Gastroesophageal sphincter (tissue), 4 donors: ENCODE results near the gene C2orf76. TPM values are rescaled to one million over a fixed set of nuclear protein-coding genes. Genes with fewer than 3 reads are reported as not detected.

Experiments used
- ATAC-seq: fragments of 150-250 bp; one replicate; pipeline ENCODE4 v1.9.1; 2016; ENCODE audit warnings: mild to moderate bottlenecking, moderate library complexity
- H3K27ac ChIP-seq, 4 donors: fragments of 200-600 bp; sonication (generic) in 3 of 4; 1 replicate in 3 of 4; 2 replicates in 1 of 4; pipeline ENCODE4 v1.5.1; 2016 to 2019
- H3K27me3 ChIP-seq: fragments of 200-600 bp; sonication (generic); one replicate; pipeline ENCODE4 v1.5.1; 2019
- H3K36me3 ChIP-seq, 2 donors: fragments of 200-600 bp; sonication (generic); one replicate each; pipeline ENCODE4 v1.5.1; 2019; ENCODE audit warnings: control low read depth in 1 of 2
- H3K4me1 ChIP-seq, 3 donors: fragments of 200-600 bp; sonication (generic); 1 replicate in 2 of 3; 2 replicates in 1 of 3; pipeline ENCODE4 v1.5.1; 2016 to 2019; ENCODE audit warnings: control low read depth in 2 of 3
- H3K4me3 ChIP-seq, 2 donors: fragments of 200-600 bp; sonication (generic); one replicate each; pipeline ENCODE4 v1.5.1; 2019; ENCODE audit warnings: mild to moderate bottlenecking in 1 of 2, moderate library complexity in 1 of 2
- H3K9me3 ChIP-seq, 3 donors: fragments of 200-600 bp; sonication (generic); one replicate each; pipeline ENCODE4 v1.5.1; 2017 to 2019; ENCODE audit warnings: control low read depth in 2 of 3
- EP300 ChIP-seq: sonication (generic); formaldehyde crosslinking; IDR thresholded peaks from one replicate; pipeline ENCODE4 v1.6.1; 2017; ENCODE audit warnings: antibody characterized with exemption, mild to moderate bottlenecking
- POLR2A ChIP-seq, 2 donors: fragments of 450-650 bp; IDR thresholded peaks; one replicate each; pipeline ENCODE4 v1.6.1; 2017; ENCODE audit warnings: antibody characterized with exemption in 2 of 2, mild to moderate bottlenecking in 2 of 2, moderate library complexity in 1 of 2
- POLR2AphosphoS5 ChIP-seq: sonication (generic); formaldehyde crosslinking; IDR thresholded peaks from one replicate; pipeline ENCODE4 v1.6.1; 2017; ENCODE audit warnings: antibody characterized with exemption
- WGBS, 2 donors: methylation state at CpG; one replicate each; pipeline ENCODE4 v1.1.5; 2018; ENCODE audit warnings: low coverage in 1 of 2; 5-methylcytosine and 5-hydroxymethylcytosine counted together
- total RNA-seq, 4 donors: library from RNA; depleted of rRNA; stranded (reverse); fragments of >200 nt; gene quantifications; one replicate each; pipeline ENCODE4 v1.1.0, GENCODE V29; 2016
- TF ChIP-seq, protein P1 (sequence below), 4 experiments: fragments of 200-600 bp in 2 of 4; fragments of 450-650 bp in 2 of 4; sonication (generic) in 1 of 4; IDR thresholded peaks; one replicate each; pipeline ENCODE4 v1.5.1; 2017 to 2019; ENCODE audit warnings: antibody characterized with exemption in 4 of 4, mild to moderate bottlenecking in 2 of 4, moderate library complexity in 2 of 4

C2orf76 gene
- total RNA-seq, 4 donors from 2014 or later, result 9.2 to 17.3 (median 11.9) TPM

- H3K4me1 ChIP-seq, result no peaks in the 10 kb centered on the region
- no peak overlapping the region for H3K4me3 ChIP-seq
- 68 to 89% methylated on average over 6 of the region's 6 CpGs for WGBS, 2 donors
- no peak overlapping the region for H3K27ac ChIP-seq
- H3K36me3 ChIP-seq, result peaks cover 0 to 57% of the 10 kb centered on the region in 2 donors
- H3K9me3 ChIP-seq, result no peaks in the 10 kb centered on the region
- H3K27me3 ChIP-seq, result no peaks in the 10 kb centered on the region
- ATAC-seq, result no peak
- TF ChIP-seq, protein P1, sequence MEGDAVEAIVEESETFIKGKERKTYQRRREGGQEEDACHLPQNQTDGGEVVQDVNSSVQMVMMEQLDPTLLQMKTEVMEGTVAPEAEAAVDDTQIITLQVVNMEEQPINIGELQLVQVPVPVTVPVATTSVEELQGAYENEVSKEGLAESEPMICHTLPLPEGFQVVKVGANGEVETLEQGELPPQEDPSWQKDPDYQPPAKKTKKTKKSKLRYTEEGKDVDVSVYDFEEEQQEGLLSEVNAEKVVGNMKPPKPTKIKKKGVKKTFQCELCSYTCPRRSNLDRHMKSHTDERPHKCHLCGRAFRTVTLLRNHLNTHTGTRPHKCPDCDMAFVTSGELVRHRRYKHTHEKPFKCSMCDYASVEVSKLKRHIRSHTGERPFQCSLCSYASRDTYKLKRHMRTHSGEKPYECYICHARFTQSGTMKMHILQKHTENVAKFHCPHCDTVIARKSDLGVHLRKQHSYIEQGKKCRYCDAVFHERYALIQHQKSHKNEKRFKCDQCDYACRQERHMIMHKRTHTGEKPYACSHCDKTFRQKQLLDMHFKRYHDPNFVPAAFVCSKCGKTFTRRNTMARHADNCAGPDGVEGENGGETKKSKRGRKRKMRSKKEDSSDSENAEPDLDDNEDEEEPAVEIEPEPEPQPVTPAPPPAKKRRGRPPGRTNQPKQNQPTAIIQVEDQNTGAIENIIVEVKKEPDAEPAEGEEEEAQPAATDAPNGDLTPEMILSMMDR (IDR thresholded peaks at IDR 0.05), result no peak
- TF ChIP-seq POLR2AphosphoS5, result no peak
- no peak for TF ChIP-seq POLR2A (IDR thresholded peaks at IDR 0.05)
- TF ChIP-seq EP300, result no peak
These were observed 27.6 kb downstream of the C2orf76 start for GRCh38 chr2:119338826-119339561.

- no peak for ATAC-seq
- H3K9me3 ChIP-seq, result no peaks in the 10 kb centered on the region
- WGBS, 2 donors, result 54 to 67% methylated on average over 1 to 2 of the region's 2 CpGs
These were observed 28.4 kb downstream of the C2orf76 start for GRCh38 chr2:119338272-119338671.

GRCh38 chr2:119337749-119338148, 28.9 kb downstream of the C2orf76 start:
- Histone ChIP-seq H3K9me3 (no peaks in the 10 kb centered on the region), H3K4me3 (no peak overlapping the region), H3K4me1 (no peaks in the 10 kb centered on the region), H3K36me3 (peaks cover 0 to 69% of the 10 kb centered on the region in 2 donors), H3K27ac (no peak overlapping the region), H3K27me3 (no peaks in the 10 kb centered on the region)
- WGBS, 2 donors, result 87 to 100% methylated on average over 2 of the region's 2 CpGs
- TF ChIP-seq POLR2A (IDR thresholded peaks at IDR 0.05), result no peak
- TF ChIP-seq POLR2AphosphoS5, result no peak
- no peak for TF ChIP-seq EP300
- TF ChIP-seq, protein P1 (IDR thresholded peaks at IDR 0.05), result no peak
- ATAC-seq, result no peak

More at GRCh38 chr2:119338272-119338671, 28.4 kb downstream of the C2orf76 start:
- H3K4me3 ChIP-seq, result no peak overlapping the region
- TF ChIP-seq EP300 (no peak), POLR2AphosphoS5 (no peak), POLR2A (IDR thresholded peaks at IDR 0.05) (no peak)
- TF ChIP-seq, protein P1 (IDR thresholded peaks at IDR 0.05), result no peak
- no peaks in the 10 kb centered on the region for H3K27me3 ChIP-seq
- H3K36me3 ChIP-seq, result peaks cover 0 to 64% of the 10 kb centered on the region in 2 donors
- H3K27ac ChIP-seq, result no peak overlapping the region
- H3K4me1 ChIP-seq, result no peaks in the 10 kb centered on the region

DNA sequence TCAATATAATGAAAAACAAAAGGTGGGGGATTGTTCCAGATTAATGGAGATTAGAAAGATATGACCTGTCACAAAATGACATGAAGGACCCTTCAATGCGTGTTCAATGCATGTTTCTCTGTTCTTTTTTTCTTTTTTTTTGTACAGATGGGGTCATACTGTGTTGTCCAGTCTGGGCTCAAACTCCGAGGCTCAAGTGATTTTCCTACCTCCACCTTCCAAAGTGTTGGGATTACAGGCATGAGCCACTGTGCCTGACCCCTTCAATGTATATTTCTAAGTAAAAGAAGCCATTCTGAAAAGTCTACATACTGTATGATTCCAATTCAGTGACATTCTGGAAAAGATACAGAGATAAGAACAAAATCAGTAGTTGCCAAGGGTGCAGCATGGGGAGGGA, 32.8 kb downstream of the C2orf76 start:
- no peak for ATAC-seq
- no peaks in the 10 kb centered on the region for H3K9me3 ChIP-seq
- H3K27ac ChIP-seq, result no peak overlapping the region
- 81 to 100% methylated on average over 2 of the region's 2 CpGs for WGBS, 2 donors
- H3K36me3 ChIP-seq, result peaks cover 0 to 60% of the 10 kb centered on the region in 2 donors
- H3K4me1 ChIP-seq, result no peaks in the 10 kb centered on the region
- TF ChIP-seq EP300 (no peak), POLR2AphosphoS5 (no peak), POLR2A (IDR thresholded peaks at IDR 0.05) (no peak)
- TF ChIP-seq, protein P1 (IDR thresholded peaks at IDR 0.05), result no peak
- no peak overlapping the region for H3K4me3 ChIP-seq
- H3K27me3 ChIP-seq, result no peaks in the 10 kb centered on the region

GRCh38 chr2:119333360-119333759, 33.3 kb downstream of the C2orf76 start:
- peaks cover 0 to 56% of the 10 kb centered on the region in 2 donors for H3K36me3 ChIP-seq
- 94 to 100% methylated on average over 3 of the region's 3 CpGs for WGBS, 2 donors
- no peak overlapping the region for H3K4me3 ChIP-seq
- no peaks in the 10 kb centered on the region for H3K9me3 ChIP-seq
- H3K27ac ChIP-seq, result no peak overlapping the region
- no peak for ATAC-seq
- TF ChIP-seq POLR2AphosphoS5 (no peak), POLR2A (IDR thresholded peaks at IDR 0.05) (no peak), EP300 (no peak)
- TF ChIP-seq, protein P1 (IDR thresholded peaks at IDR 0.05), result no peak
- H3K27me3 ChIP-seq, result no peaks in the 10 kb centered on the region
- H3K4me1 ChIP-seq, result no peaks in the 10 kb centered on the region
